ENCODE results near the gene MIAT.
"Not testable (repeated sequence)": the region's sequence is repeated elsewhere in the genome, so short reads cannot be mapped to it uniquely, and the experiment has no call there.

The MIAT gene

DNA sequence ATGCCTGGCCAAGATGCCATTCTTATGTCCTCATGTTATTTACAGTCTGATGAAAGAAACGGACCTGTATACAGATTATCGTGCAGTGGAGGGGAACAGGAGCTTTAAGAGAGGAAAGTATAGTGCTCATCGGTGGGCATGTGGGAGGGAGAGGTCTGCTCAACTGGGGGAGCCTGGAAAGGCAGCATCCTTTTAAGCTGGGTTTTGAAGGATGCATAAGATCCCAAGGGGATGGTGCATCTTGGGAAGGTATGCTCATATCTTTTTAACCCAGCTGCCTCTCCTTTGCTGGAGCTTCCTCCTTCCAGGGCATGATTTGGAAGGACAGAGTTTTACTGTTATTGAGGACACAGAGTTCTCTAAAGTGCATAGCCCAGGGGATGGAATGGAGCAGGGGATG is 34.8 kb downstream of the MIAT start:
- TF ChIP-seq CTCF (IDR thresholded peaks at IDR 0.05; ENCODE audit: borderline replicate concordance, insufficient read depth, low read depth, low read length): no peak
- no peak overlapping the region for H3K4me3 ChIP-seq (ENCODE audit: low read depth, low read length)

GRCh38 chr22:26697151-26697550 is 39.8 kb downstream of the MIAT start:
- H3K4me3 ChIP-seq (ENCODE audit: low read depth, low read length): no peak overlapping the region
- TF ChIP-seq CTCF (IDR thresholded peaks at IDR 0.05; ENCODE audit: borderline replicate concordance, insufficient read depth, low read depth, low read length): no peak

GRCh38 chr22:26700462-26700861 is 43.1 kb downstream of the MIAT start:
- TF ChIP-seq CTCF (IDR thresholded peaks at IDR 0.05; ENCODE audit: borderline replicate concordance, insufficient read depth, low read depth, low read length): no peak

GRCh38 chr22:26700886-26701285 is 43.5 kb downstream of the MIAT start:
- no peak for TF ChIP-seq CTCF (IDR thresholded peaks at IDR 0.05; ENCODE audit: borderline replicate concordance, insufficient read depth, low read depth, low read length)
- no peak overlapping the region for H3K4me3 ChIP-seq (ENCODE audit: low read depth, low read length)

More at GRCh38 chr22:26700462-26700861, 43.1 kb downstream of the MIAT start:
- no peak overlapping the region for H3K4me3 ChIP-seq (ENCODE audit: low read depth, low read length)

GRCh38 chr22:26701323-26701722 is 43.9 kb downstream of the MIAT start:
- no peak for TF ChIP-seq CTCF (IDR thresholded peaks at IDR 0.05; ENCODE audit: borderline replicate concordance, insufficient read depth, low read depth, low read length)
- no peak overlapping the region for H3K4me3 ChIP-seq (ENCODE audit: low read depth, low read length)

- no peak for TF ChIP-seq CTCF (IDR thresholded peaks at IDR 0.05; ENCODE audit: borderline replicate concordance, insufficient read depth, low read depth, low read length)
- no peak overlapping the region for H3K4me3 ChIP-seq (ENCODE audit: low read depth, low read length)
Observed at GRCh38 chr22:26702906-26703830, 45.8 kb downstream of the MIAT start.

GRCh38 chr22:26705379-26705778 is 48.0 kb downstream of the MIAT start:
- not testable (repeated sequence) for H3K4me3 ChIP-seq (ENCODE audit: low read depth, low read length)

Data from GM12875 (cell line).